Left lung (tissue), 10 donors: Measurements from ENCODE around the gene ADIG. TPM values are rescaled to one million over a fixed set of nuclear protein-coding genes. Genes with fewer than 3 reads are reported as not detected.

Experiments used
- ATAC-seq: fragments of 200-7000 bp; cut with Tn5 transposase; one replicate; pipeline ENCODE4 v1.9.1; 2020; ENCODE audit warnings: moderate library complexity
- DNase-seq, 4 donors: peaks; one replicate each; pipeline ENCODE4 v3.0.0-alpha.2; 2013 to 2020
- H3K27ac ChIP-seq, 2 donors: fragments of 200-600 bp; sonication (generic) in 1 of 2; one replicate each; pipeline versions ENCODE4 v1.5.0 to v1.8.0; 2020 to 2021
- H3K27me3 ChIP-seq, 2 donors: fragments of 200-600 bp; sonication (generic) in 1 of 2; one replicate each; pipeline versions ENCODE4 v1.5.0 to v1.8.0; 2020 to 2021
- H3K36me3 ChIP-seq, 2 donors: fragments of 200-600 bp; sonication (generic) in 1 of 2; one replicate each; pipeline versions ENCODE4 v1.5.0 to v1.8.0; 2020 to 2021
- H3K4me1 ChIP-seq, 2 donors: fragments of 200-600 bp; one replicate each; pipeline ENCODE4 v1.8.0; 2021
- H3K4me3 ChIP-seq, 2 donors: fragments of 200-600 bp; sonication (generic) in 1 of 2; one replicate each; pipeline versions ENCODE4 v1.5.0 to v1.8.0; 2020 to 2021; ENCODE audit warnings: mild to moderate bottlenecking in 1 of 2
- H3K9me3 ChIP-seq, 2 donors: fragments of 200-600 bp; sonication (generic) in 1 of 2; one replicate each; pipeline versions ENCODE4 v1.5.0 to v1.8.0; 2020 to 2021
- CTCF ChIP-seq, 2 donors: fragments of 200-600 bp; sonication (generic) in 1 of 2; IDR thresholded peaks; one replicate each; pipeline versions ENCODE4 v1.5.0 to v1.8.0; 2021; ENCODE audit warnings: antibody characterized with exemption in 2 of 2
- intact Hi-C, 2 donors: fragments of 100-400 bp; cut with DNase I; formaldehyde crosslinking; loops; one replicate each; pipeline versions ENCODE4 v1.11.2 to v1.14.2; 2022
- polyA plus RNA-seq, 6 donors: library from polyadenylated mRNA; unstranded; fragments of 120-200 nt; gene quantifications; one replicate each; pipeline ENCODE4 v1.2.1, GENCODE V29; 2013; ENCODE audit not compliant: insufficient read length in 6 of 6
- total RNA-seq, 2 donors: library from RNA; stranded (reverse); fragmentation: NEBNext Ultra II Directional; extraction: Animal tissue kit (Norgen Biotek cat#: 25700); gene quantifications; one replicate each; pipeline ENCODE4 v1.2.1, GENCODE V29; 2021
- donor health status: DM: no; HTN: yes; CAD: no.
- donor health status: DM: no; HTN: no; CAD: no.

Gene ADIG
- total and polyA plus RNA-seq, 8 donors = not detected

- Histone ChIP-seq H3K27me3 (peaks cover 0 to 27% of the 10 kb centered on the region in 2 donors), H3K9me3 (no peaks in the 10 kb centered on the region), H3K4me3 (no peak overlapping the region), H3K27ac (no peak overlapping the region), H3K4me1 (peaks cover 0 to 5% of the 10 kb centered on the region in 2 donors), H3K36me3 (no peaks in the 10 kb centered on the region)
- intact Hi-C loops = no loop called here
- peak; percentile 92 for ATAC-seq
- TF ChIP-seq CTCF (IDR thresholded peaks at IDR 0.05) = peak; percentile 83 to 87
- peak in 2 of 4 donors; percentile 24 to 78 for DNase-seq
These were observed 52.6 kb downstream of the ADIG start for GRCh38 chr20:38633577-38634093.

- Histone ChIP-seq H3K9me3 (no peaks in the 10 kb centered on the region), H3K4me1 (peaks cover 0 to 5% of the 10 kb centered on the region in 2 donors), H3K27me3 (peaks cover 0 to 33% of the 10 kb centered on the region in 2 donors), H3K27ac (no peak overlapping the region), H3K4me3 (no peak overlapping the region), H3K36me3 (no peaks in the 10 kb centered on the region)
- TF ChIP-seq CTCF (IDR thresholded peaks at IDR 0.05) = no peak
- ATAC-seq (no peak), DNase-seq (no peak)
- intact Hi-C loops = no loop called here
These were observed 54.8 kb downstream of the ADIG start for GRCh38 chr20:38635721-38636288.

Other genes starting within 250 kb of the ADIG start
- 1 to 10 TPM in 1 of 2 donors, under 1 TPM in 1; 0.12 to 1.8 TPM for gene LBP, start 234.7 kb upstream of the ADIG start, total RNA-seq
- not detected for gene LBP, start 234.7 kb upstream of the ADIG start, polyA plus RNA-seq
- gene SNHG17, start 145.9 kb upstream of the ADIG start, total RNA-seq = 10 to 100 TPM; 12.1 to 28.1 TPM
- 10 to 100 TPM; 27.9 to 56.7 (median 33.8) TPM for gene SNHG17, start 145.9 kb upstream of the ADIG start, polyA plus RNA-seq
- 10 to 100 TPM; 29.6 to 36.8 TPM for gene RALGAPB, start 108.4 kb upstream of the ADIG start, total RNA-seq
- 10 to 100 TPM; 34.4 to 38.4 (median 35.8) TPM for gene RALGAPB, start 108.4 kb upstream of the ADIG start, polyA plus RNA-seq
- under 1 TPM in 1 of 2 donors, not detected in 1; 0.44 TPM for gene ARHGAP40, start 20.6 kb downstream of the ADIG start, total RNA-seq
- under 1 TPM; 0.13 to 0.62 (median 0.40) TPM for gene ARHGAP40, start 20.6 kb downstream of the ADIG start, polyA plus RNA-seq
- gene SLC32A1, start 143.3 kb downstream of the ADIG start, total RNA-seq = not detected
- not detected for gene SLC32A1, start 143.3 kb downstream of the ADIG start, polyA plus RNA-seq
- gene ACTR5, start 167.3 kb downstream of the ADIG start, total RNA-seq = 1 to 10 TPM; 6.2 to 6.9 TPM
- gene ACTR5, start 167.3 kb downstream of the ADIG start, polyA plus RNA-seq = 10 to 100 TPM; 10.5 to 13.6 (median 11.9) TPM
- gene PPP1R16B, start 224.5 kb downstream of the ADIG start, total RNA-seq = 1 to 10 TPM; 5.4 to 9.8 TPM
- 10 to 100 TPM in 1 of 6 donors, 1 to 10 TPM in 5; 6.3 to 10.8 (median 7.8) TPM for gene PPP1R16B, start 224.5 kb downstream of the ADIG start, polyA plus RNA-seq